Natural killer cell (primary cell): ENCODE measurements around the gene EPB41L4B. TPM values are rescaled to one million over a fixed set of nuclear protein-coding genes. Genes with fewer than 3 reads are reported as not detected.

Experiments
- ATAC-seq, 3 donors: fragments of 150-1000 bp in 2 of 3; fragments of 200-7000 bp in 1 of 3; cut with Tn5 transposase; 1 replicate in 1 of 3; 2 replicates in 2 of 3; pipeline ENCODE4 v1.10.0; 2021; ENCODE audit warnings: mild to moderate bottlenecking in 2 of 3, moderate library complexity in 2 of 3
- DNase-seq, 2 donors: peaks; one replicate each; pipeline versions ENCODE4 v3.0.0 to v3.0.0-alpha.2; 2013 to 2021; ENCODE audit warnings: mixed read lengths in 1 of 2
- H3K27ac ChIP-seq: one replicate; pipeline ENCODE4 v1.5.1; 2013; ENCODE audit warnings: mild to moderate bottlenecking, low read length
- H3K27me3 ChIP-seq: one replicate; pipeline ENCODE4 v1.6.1; 2013; ENCODE audit warnings: low read length; ENCODE audit not compliant: control insufficient read depth, insufficient read depth
- H3K36me3 ChIP-seq: one replicate; pipeline ENCODE4 v1.6.1; 2013; ENCODE audit warnings: low read length; ENCODE audit not compliant: control insufficient read depth, insufficient read depth
- H3K4me1 ChIP-seq: one replicate; pipeline ENCODE4 v1.6.1; 2013; ENCODE audit warnings: low read length; ENCODE audit not compliant: control insufficient read depth, insufficient read depth
- H3K4me3 ChIP-seq: one replicate; pipeline ENCODE4 v1.5.1; 2013; ENCODE audit warnings: low read length
- H3K9me3 ChIP-seq: one replicate; pipeline ENCODE4 v1.6.1; 2013; ENCODE audit warnings: low read length; ENCODE audit not compliant: control insufficient read depth, insufficient read depth
- H3K27ac Mint-ChIP-seq, 2 donors: one replicate each; pipeline ENCODE4 v1.8.0; 2022; ENCODE audit warnings: mild to moderate bottlenecking in 2 of 2, mixed read lengths in 2 of 2, moderate library complexity in 1 of 2
- H3K27me3 Mint-ChIP-seq, 2 donors: one replicate each; pipeline ENCODE4 v1.8.0; 2022; ENCODE audit warnings: low read depth in 2 of 2, mixed read lengths in 2 of 2
- H3K36me3 Mint-ChIP-seq: one replicate; pipeline ENCODE4 v1.8.0; 2022; ENCODE audit warnings: mixed read lengths
- H3K4me1 Mint-ChIP-seq, 2 donors: one replicate each; pipeline ENCODE4 v1.8.0; 2022; ENCODE audit warnings: mixed read lengths in 2 of 2
- H3K4me3 Mint-ChIP-seq: one replicate; pipeline ENCODE4 v1.8.0; 2022; ENCODE audit warnings: mild to moderate bottlenecking, moderate library complexity, mixed read lengths
- H3K9me3 Mint-ChIP-seq, 2 donors: one replicate each; pipeline ENCODE4 v1.8.0; 2022; ENCODE audit warnings: mixed read lengths in 2 of 2
- CTCF ChIP-seq: fragments of 200-600 bp; IDR thresholded peaks from one replicate; pipeline ENCODE4 v1.8.0; 2022; ENCODE audit warnings: antibody characterized with exemption
- whole genome bisulfite sequencing: methylation state at CpG from one replicate; pipeline ENCODE4 v1.1.7; 2013; ENCODE audit warnings: missing lambda C conversion rate; ENCODE audit not compliant: insufficient coverage; 5-methylcytosine and 5-hydroxymethylcytosine counted together
- intact Hi-C: fragments of 100-400 bp; cut with micrococcal nuclease; formaldehyde crosslinking; loops from one replicate; pipeline ENCODE4 v1.14.2; 2022
- total RNA-seq, 4 donors: library from RNA; stranded (reverse); fragments of 120-200 nt in 1 of 4; gene quantifications; one replicate each; pipeline versions ENCODE4 v1.2.3 to v1.2.4, GENCODE V29; 2013 to 2022

The EPB41L4B gene
- total RNA-seq, 3 donors from 2014 or later (not counting 1 experiment from before 2014, with no cell fraction given) = not detected

- H3K9me3 Mint-ChIP-seq = no peaks in the 10 kb centered on the region
- no peak overlapping the region for H3K4me3 Mint-ChIP-seq
- WGBS = 28% methylated on average over 11 of the region's 11 CpGs
These were observed 62.2 kb downstream of the EPB41L4B start for GRCh38 chr9:109258481-109259302.

GRCh38 chr9:109256336-109256735 lies 64.5 kb downstream of the EPB41L4B start:
- peaks cover 6 to 8% of the 10 kb centered on the region in 2 donors for H3K27me3 Mint-ChIP-seq
- H3K36me3 ChIP-seq = no peaks in the 10 kb centered on the region
- no peaks in the 10 kb centered on the region for H3K36me3 Mint-ChIP-seq
- 93% methylated on average over 10 of the region's 10 CpGs for WGBS
- no peak overlapping the region for H3K4me3 ChIP-seq
- no peak overlapping the region for H3K4me3 Mint-ChIP-seq
- H3K9me3 ChIP-seq = no peaks in the 10 kb centered on the region
- H3K27me3 ChIP-seq = no peaks in the 10 kb centered on the region
- H3K4me1 ChIP-seq = no peaks in the 10 kb centered on the region
- H3K9me3 Mint-ChIP-seq = no peaks in the 10 kb centered on the region
- TF ChIP-seq CTCF = no peak
- no peak for DNase-seq
- intact Hi-C loops = no loop called here
- ATAC-seq = no peak
- H3K27ac ChIP-seq = no peak overlapping the region
- H3K27ac Mint-ChIP-seq = no peak overlapping the region
- H3K4me1 Mint-ChIP-seq = no peaks in the 10 kb centered on the region

More at GRCh38 chr9:109258481-109259302, 62.2 kb downstream of the EPB41L4B start:
- Mint-ChIP-seq H3K27me3 (peaks cover 0 to 9% of the 10 kb centered on the region in 2 donors), H3K36me3 (no peaks in the 10 kb centered on the region), H3K4me1 (no peaks in the 10 kb centered on the region), H3K27ac (no peak overlapping the region)
- Histone ChIP-seq H3K4me3 (no peak overlapping the region), H3K27me3 (no peaks in the 10 kb centered on the region), H3K27ac (no peak overlapping the region), H3K4me1 (no peaks in the 10 kb centered on the region), H3K9me3 (no peaks in the 10 kb centered on the region), H3K36me3 (no peaks in the 10 kb centered on the region)
- DNase-seq (no peak), ATAC-seq (no peak)
- intact Hi-C loops = no loop called here
- no peak for TF ChIP-seq CTCF

- H3K9me3 Mint-ChIP-seq = no peaks in the 10 kb centered on the region
- Histone ChIP-seq H3K4me1 (no peaks in the 10 kb centered on the region), H3K27me3 (no peaks in the 10 kb centered on the region), H3K27ac (no peak overlapping the region), H3K36me3 (no peaks in the 10 kb centered on the region), H3K4me3 (no peak overlapping the region), H3K9me3 (no peaks in the 10 kb centered on the region)
- peaks cover 6 to 8% of the 10 kb centered on the region in 2 donors for H3K27me3 Mint-ChIP-seq
- no peak overlapping the region for H3K27ac Mint-ChIP-seq
- H3K36me3 Mint-ChIP-seq = no peaks in the 10 kb centered on the region
- 77% methylated on average over 15 of the region's 15 CpGs for WGBS
- no peaks in the 10 kb centered on the region for H3K4me1 Mint-ChIP-seq
- no peak overlapping the region for H3K4me3 Mint-ChIP-seq
- ATAC-seq = no peak
- TF ChIP-seq CTCF = no peak
- intact Hi-C loops = no loop called here
- DNase-seq = no peak
These were observed 65.5 kb downstream of the EPB41L4B start for GRCh38 chr9:109255394-109255793.
